Neuron (in vitro differentiated cells): ENCODE results near the gene EEFSEC.

Source experiments
- H2AFZ ChIP-seq: one replicate; pipeline ENCODE4 v1.6.1; 2013; ENCODE audit warnings: low read depth, mild to moderate bottlenecking, inconsistent platforms, low read length, moderate library complexity
- H3K27me3 ChIP-seq: one replicate; pipeline ENCODE4 v1.6.1; 2013; ENCODE audit warnings: low read length; ENCODE audit not compliant: insufficient read depth
- H3K36me3 ChIP-seq: one replicate; pipeline ENCODE4 v1.6.1; 2013; ENCODE audit warnings: low read length; ENCODE audit not compliant: insufficient read depth
- H3K4me1 ChIP-seq: one replicate; pipeline ENCODE4 v1.6.1; 2013; ENCODE audit warnings: low read length; ENCODE audit not compliant: insufficient read depth
- H3K4me3 ChIP-seq: 2 replicates; pipeline ENCODE4 v1.5.1; 2013; ENCODE audit warnings: mild to moderate bottlenecking, low read length, moderate library complexity
- H3K9me3 ChIP-seq: one replicate; pipeline ENCODE4 v1.6.1; 2013; ENCODE audit warnings: low read length

EEFSEC gene, protein sequence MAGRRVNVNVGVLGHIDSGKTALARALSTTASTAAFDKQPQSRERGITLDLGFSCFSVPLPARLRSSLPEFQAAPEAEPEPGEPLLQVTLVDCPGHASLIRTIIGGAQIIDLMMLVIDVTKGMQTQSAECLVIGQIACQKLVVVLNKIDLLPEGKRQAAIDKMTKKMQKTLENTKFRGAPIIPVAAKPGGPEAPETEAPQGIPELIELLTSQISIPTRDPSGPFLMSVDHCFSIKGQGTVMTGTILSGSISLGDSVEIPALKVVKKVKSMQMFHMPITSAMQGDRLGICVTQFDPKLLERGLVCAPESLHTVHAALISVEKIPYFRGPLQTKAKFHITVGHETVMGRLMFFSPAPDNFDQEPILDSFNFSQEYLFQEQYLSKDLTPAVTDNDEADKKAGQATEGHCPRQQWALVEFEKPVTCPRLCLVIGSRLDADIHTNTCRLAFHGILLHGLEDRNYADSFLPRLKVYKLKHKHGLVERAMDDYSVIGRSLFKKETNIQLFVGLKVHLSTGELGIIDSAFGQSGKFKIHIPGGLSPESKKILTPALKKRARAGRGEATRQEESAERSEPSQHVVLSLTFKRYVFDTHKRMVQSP

DNA sequence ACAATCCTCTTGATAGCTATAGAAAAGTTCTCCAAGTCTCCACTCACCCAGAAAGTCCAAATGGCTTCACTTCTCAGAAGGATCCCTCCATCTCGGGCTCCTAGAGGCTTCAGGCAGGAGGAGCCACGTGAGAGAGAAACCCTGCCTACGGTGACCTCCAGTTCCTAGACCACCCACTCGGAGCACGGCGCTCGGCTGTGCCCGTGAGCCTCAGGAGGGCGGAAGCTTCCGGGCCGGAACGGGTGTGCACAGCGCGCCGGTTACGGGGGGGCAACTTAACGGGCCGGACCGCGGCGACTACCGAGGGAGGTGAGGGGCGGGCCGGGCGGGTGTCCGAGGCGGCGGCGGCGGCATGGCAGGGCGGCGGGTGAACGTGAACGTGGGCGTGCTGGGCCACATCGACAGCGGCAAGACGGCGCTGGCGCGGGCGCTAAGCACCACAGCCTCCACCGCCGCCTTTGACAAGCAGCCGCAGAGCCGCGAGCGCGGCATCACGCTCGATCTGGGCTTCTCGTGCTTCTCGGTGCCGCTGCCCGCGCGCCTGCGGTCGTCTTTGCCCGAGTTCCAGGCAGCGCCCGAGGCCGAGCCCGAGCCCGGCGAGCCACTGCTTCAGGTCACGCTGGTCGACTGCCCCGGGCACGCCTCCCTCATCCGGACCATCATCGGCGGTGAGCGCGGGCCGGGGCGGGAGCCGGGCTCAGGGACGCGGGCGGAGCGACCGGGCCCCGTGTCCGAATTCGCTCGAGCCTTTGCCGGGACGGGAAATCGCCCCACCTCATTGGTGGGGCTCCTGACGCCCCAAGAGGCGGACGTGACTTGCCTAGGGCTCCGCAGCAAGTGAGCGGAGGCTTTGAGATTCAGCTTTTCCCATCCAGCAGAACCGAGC lies at the start of gene EEFSEC:
TSS of gene EEFSEC (plus strand) at position 326 of the 886 bp plus-strand sequence. CDS start at position 353, 27 bp downstream.
- peak within 1 kb of the TSS; percentile 71 for H3K4me3 ChIP-seq
- peaks cover 6% of the 10 kb centered on the region for H3K36me3 ChIP-seq
- peak within 1 kb of the TSS; percentile 84 for H2AFZ ChIP-seq
- H3K9me3 ChIP-seq = peaks cover 7% of the 10 kb centered on the region
- H3K27me3 ChIP-seq = no peaks in the 10 kb centered on the region
- H3K4me1 ChIP-seq = peaks cover 3% of the 10 kb centered on the region

DNA sequence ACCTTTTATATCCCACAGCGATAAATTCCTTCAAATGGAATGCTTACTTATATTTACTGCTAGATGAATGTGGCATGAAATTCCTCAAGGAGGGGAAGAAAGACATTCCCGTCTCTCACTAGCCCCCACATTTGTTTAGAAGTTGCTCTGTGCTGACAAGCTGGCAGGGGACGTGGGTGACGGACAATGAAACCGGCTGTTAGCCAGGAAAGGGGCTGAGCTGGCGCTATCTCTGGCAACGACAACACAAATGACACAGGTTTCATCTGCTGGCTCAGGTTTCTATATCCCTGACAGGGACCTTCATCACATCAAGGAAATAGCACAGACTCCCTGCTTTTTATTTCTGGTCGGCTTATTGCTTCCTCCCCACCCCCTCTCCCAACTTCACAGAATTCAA lies 45.4 kb upstream of the EEFSEC start:
- no peaks in the 10 kb centered on the region for H3K27me3 ChIP-seq
- no peaks in the 10 kb centered on the region for H3K9me3 ChIP-seq
- no peak overlapping the region for H2AFZ ChIP-seq
- peaks cover 11% of the 10 kb centered on the region for H3K4me1 ChIP-seq
- H3K36me3 ChIP-seq = peaks cover 50% of the 10 kb centered on the region
- no peak overlapping the region for H3K4me3 ChIP-seq

DNA sequence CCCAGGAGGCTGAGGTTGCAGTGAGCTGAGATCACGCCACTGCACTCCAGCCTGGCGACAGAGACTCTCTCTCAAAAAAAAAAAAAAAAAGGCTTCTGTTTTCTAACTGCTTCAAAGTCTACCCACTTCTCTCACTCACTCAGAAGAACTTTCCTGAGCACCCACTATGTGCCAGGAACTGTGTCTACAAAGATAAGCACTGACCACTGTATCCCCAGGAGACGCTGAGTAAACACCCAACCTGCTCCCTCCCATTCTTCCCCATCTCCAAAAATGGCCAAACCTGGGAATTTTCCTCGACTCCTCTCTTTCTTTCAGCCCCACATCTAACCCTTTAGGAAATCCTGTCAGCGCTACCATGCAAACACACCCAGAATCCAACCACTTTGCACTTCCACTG lies 42.1 kb upstream of the EEFSEC start:
- H3K9me3 ChIP-seq = no peaks in the 10 kb centered on the region
- H3K4me1 ChIP-seq = peaks cover 11% of the 10 kb centered on the region
- no peak overlapping the region for H2AFZ ChIP-seq
- H3K4me3 ChIP-seq = no peak overlapping the region
- peaks cover 43% of the 10 kb centered on the region for H3K36me3 ChIP-seq
- no peaks in the 10 kb centered on the region for H3K27me3 ChIP-seq

DNA sequence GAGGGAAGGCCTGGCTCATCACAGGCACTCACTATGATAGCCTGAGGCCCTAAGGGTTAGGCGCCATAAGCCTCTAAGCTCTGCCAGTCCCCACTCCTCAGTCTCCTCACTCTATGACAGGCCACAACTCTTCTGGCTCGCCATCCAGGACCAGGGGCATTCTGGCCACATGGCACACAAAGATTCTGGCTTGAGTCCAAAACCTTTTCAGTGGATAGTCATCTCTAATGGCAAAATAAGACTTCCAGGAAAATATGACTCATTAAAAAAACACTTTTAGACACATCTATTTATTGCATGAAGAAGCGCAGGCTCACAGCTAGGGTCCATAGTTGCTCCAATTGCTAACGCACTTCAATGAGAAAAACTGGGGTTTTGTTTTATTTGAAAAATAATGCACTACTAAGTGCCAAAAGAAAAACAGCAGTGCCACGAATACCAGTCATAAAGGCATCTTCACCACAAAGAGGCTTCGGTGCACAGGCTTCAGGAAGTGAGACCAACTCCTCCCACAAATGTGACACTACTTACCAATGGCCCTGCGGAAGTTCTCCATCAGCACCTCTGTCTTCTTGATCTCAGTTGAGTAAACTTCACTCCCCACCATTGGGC lies 40.8 kb upstream of the EEFSEC start:
- Histone ChIP-seq H3K4me3 (no peak overlapping the region), H3K27me3 (no peaks in the 10 kb centered on the region), H3K9me3 (no peaks in the 10 kb centered on the region), H3K36me3 (peaks cover 48% of the 10 kb centered on the region), H2AFZ (no peak overlapping the region), H3K4me1 (peaks cover 11% of the 10 kb centered on the region)

DNA sequence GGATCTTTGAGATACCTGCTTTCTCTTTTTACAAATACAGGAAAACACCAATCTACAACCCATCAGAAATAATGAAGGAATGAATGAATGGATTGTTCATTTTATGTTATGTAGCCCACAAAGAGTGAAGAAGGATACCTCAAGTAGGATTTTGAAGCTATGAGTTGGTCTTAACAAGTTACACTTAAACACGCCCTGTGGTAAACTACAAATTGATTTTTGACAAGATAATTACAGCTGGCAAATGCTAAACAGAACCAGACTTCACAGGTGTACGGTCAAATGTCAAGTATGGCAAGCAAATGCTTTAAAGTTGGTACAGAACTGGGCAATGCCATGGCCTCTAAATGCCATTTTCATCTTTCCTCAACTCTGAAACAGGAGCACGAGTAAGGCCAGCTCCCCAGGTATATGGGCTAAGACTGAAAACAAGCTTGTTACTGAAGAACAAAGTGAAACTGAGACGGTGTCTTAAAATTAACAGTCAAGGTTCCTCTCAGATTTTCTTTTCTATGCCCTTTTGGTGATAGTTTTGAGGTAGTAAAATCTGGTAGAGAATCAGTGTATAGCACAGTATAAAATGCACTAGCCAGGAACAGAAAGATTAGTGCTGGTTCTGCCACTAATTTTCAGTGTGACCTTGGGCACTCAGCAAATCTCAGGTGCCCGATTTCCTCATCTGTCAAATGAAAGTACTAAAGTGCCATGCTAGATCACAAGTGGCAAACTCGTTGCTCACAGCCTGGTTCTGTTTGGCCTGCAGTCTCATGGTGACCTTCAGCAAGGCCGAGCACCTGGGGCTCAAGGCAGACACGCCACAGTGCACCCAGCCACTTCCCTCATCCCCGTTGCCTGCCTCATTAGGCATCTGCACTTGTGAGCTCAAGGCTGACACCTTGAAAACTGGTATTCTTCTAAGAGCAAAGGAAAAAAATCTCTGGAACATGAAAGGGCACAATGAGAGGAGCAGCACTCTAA lies 39.2 kb upstream of the EEFSEC start:
- H2AFZ ChIP-seq = no peak overlapping the region
- H3K4me3 ChIP-seq = no peak overlapping the region
- H3K9me3 ChIP-seq = no peaks in the 10 kb centered on the region
- peaks cover 50% of the 10 kb centered on the region for H3K36me3 ChIP-seq
- H3K27me3 ChIP-seq = no peaks in the 10 kb centered on the region
- H3K4me1 ChIP-seq = no peaks in the 10 kb centered on the region

DNA sequence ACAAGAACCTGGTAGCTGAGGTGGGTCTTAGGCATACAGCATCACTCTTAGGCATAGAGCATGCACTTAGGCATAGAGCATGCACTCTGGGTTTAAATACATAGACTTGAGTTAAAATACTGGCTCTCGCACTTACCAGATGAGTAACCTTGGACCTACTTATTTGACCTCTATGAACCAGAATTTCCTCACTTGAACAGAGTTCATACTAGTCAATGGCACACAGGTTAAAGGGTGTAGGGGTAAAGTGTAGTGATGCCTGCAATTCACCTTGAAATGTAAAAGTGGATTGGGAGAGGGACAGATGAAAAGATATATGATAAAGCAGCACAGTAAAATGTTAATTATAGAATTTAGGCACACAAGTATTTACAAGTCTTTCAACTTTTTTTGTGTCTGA lies 31.3 kb upstream of the EEFSEC start:
- peaks cover 12% of the 10 kb centered on the region for H3K36me3 ChIP-seq
- no peaks in the 10 kb centered on the region for H3K27me3 ChIP-seq
- no peaks in the 10 kb centered on the region for H3K9me3 ChIP-seq
- peak overlapping the region; percentile 91 for H3K4me3 ChIP-seq
- H3K4me1 ChIP-seq = peaks cover 11% of the 10 kb centered on the region
- no peak overlapping the region for H2AFZ ChIP-seq

DNA sequence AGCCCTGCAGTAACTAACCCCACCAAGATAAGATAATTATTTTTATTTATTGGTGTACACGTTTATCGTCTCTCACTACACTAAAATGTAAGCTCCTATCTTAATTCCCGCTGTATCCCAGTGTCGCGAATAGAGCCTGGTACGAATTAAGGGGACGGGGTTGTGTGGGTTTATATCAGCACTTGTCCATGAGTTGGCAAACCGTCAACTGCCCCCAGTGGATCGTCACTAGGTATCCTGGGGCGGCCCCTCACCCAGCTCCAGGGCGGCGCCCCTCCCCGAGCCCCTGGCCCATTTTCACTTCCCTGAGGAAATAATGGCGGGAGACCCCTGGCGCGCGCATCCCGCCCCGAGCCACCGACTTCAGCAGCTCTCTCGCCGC lies 30.1 kb upstream of the EEFSEC start:
- peaks cover 8% of the 10 kb centered on the region for H3K36me3 ChIP-seq
- no peaks in the 10 kb centered on the region for H3K9me3 ChIP-seq
- peak overlapping the region; percentile 91 for H3K4me3 ChIP-seq
- no peaks in the 10 kb centered on the region for H3K27me3 ChIP-seq
- peaks cover 11% of the 10 kb centered on the region for H3K4me1 ChIP-seq
- peak overlapping the region; percentile 66 for H2AFZ ChIP-seq

DNA sequence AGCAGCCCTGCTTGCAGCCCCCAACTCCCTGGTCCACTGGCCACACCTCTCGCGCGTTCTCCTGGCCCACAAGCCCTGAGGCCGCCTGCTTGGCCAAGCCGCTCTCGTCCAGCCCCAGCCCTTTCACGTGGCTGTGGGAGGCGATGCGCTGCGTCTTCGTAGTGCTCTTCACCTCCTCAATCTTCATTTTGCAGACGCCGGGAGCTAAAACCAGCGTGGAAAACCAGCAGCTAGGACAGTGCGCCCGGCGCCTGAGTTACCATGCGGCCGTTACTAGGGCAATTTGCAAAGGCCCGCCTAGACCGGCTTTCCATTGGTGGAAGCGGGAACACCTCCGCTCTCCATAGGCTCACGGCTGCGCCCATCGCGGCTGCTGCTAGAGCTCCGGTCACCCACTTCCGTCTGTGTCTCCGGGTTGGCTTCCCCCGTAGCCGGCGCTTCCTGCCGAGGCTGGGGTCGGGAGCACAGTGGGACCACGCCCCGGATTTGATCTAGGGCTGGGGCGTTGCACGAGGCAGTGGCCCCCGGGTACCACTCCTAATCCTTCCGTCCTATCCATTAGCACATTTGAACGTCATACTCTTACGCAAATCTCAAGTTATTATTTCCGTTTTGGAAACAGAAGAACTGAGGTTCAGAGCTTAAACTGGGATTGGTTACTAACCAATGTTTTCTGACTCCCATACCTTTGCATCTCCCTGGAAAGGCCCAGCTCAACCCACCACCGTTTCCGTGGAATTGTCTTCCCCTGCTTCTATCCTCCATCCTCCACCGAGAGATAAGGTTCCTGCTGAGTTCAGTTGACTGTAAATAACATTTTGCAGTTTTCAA lies 29.5 kb upstream of the EEFSEC start, which contains the start of gene RUVBL1:
TSS of gene RUVBL1 (minus strand) at position 275 of the 831 bp plus-strand sequence. CDS start at position 187, 88 bp downstream.
- H3K4me3 ChIP-seq = peak within 1 kb of the TSS; percentile 91
- no peaks in the 10 kb centered on the region for H3K9me3 ChIP-seq
- peaks cover 5% of the 10 kb centered on the region for H3K36me3 ChIP-seq
- peak within 1 kb of the TSS; percentile 85 for H2AFZ ChIP-seq
- peaks cover 11% of the 10 kb centered on the region for H3K4me1 ChIP-seq
- H3K27me3 ChIP-seq = no peaks in the 10 kb centered on the region

DNA sequence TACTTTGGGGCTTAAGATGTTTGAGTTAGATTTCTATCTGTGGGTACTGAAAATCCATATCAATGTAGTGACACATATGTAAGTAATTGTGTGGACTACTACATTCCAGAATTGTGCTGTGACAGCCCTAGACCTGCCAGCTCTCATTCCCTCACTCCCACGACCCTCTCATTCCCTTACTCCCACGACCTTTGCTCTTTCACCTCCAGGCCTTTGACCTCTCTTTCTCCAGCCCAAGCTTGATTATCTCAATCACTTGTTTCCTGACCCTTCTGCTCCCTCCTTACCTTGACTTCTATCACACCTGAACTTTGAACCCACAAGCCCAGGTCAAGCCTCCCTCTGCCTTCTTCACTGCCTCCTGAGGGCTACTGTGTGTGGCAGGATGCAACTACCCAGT lies 26.0 kb upstream of the EEFSEC start:
- H2AFZ ChIP-seq = no peak overlapping the region
- peaks cover 2% of the 10 kb centered on the region for H3K9me3 ChIP-seq
- peaks cover 11% of the 10 kb centered on the region for H3K4me1 ChIP-seq
- H3K27me3 ChIP-seq = no peaks in the 10 kb centered on the region
- H3K4me3 ChIP-seq = no peak overlapping the region
- no peaks in the 10 kb centered on the region for H3K36me3 ChIP-seq

DNA sequence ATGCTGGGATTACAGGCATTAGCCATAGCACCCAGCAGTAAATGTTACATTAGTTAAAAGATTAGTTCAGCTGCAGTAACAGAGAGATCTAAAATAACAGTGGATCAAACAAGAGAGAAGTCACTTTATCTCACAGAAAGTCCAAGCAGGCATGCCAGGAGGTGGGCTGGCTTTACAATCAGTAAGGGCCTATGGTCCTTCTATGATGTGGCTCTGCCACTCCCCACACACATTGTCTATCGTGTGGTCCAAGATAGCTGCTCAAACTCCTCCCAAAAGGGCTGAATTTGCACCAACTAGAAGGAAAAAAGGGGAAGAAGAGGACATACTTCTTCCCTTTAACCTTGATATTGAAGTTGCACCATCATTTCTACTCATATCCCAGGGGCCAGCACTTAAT lies 25.0 kb upstream of the EEFSEC start:
- H3K9me3 ChIP-seq = peaks cover 3% of the 10 kb centered on the region
- peaks cover 5% of the 10 kb centered on the region for H3K4me1 ChIP-seq
- no peaks in the 10 kb centered on the region for H3K36me3 ChIP-seq
- no peak overlapping the region for H2AFZ ChIP-seq
- no peaks in the 10 kb centered on the region for H3K27me3 ChIP-seq
- no peak overlapping the region for H3K4me3 ChIP-seq

DNA sequence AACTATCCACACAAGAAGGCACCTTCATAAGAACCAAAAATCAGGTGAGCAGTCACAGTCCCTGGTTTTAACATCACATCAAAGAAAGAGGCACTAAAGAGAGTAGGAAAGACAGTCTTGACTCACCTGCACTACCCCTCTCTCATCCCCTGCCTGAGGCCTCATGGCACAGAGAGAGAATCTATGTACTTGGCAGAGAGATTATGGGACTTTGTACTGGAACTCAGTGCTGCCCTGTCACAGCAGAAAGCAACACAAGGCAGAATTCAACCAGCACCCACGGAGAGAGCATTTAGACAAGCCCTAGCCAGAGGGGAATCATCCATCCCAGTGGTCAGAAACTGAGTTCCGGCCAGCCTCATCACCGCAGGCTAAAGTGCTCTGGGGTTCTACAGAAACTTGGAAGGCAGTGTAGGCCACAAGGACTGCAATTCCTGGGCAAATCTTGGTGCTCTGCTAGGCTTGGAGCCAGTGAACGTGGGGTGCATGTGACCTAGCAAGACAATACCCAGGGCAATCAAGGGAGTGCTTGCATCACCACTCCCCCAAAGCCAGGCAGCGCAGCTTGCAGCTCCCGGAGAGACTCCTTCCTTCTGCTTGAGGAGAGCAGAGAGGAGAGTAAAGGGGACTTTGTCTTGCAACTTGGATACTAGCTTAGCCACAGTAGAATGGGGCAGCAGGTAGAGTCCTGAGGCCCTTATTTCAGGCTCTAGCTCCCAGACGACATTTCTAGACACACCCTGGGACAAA lies 21.2 kb upstream of the EEFSEC start:
- Histone ChIP-seq H2AFZ (no peak overlapping the region), H3K4me1 (no peaks in the 10 kb centered on the region), H3K9me3 (peaks cover 3% of the 10 kb centered on the region), H3K36me3 (no peaks in the 10 kb centered on the region), H3K27me3 (no peaks in the 10 kb centered on the region), H3K4me3 (no peak overlapping the region)
